ACHN (cell line): ENCODE measurements around the gene MTCL3.
"Not testable (repeated sequence)": the region's sequence is repeated elsewhere in the genome, so short reads cannot be mapped to it uniquely, and the experiment has no call there.

Source experiments
- DNase-seq: peaks from one replicate; pipeline ENCODE4 v3.0.0-alpha.2; 2015
- in situ Hi-C: cut with HindIII; loops from 2 replicates; pipeline ENCODE4 v1.10.0; 2017; ENCODE audit warnings: low sequenced_read_pairs, low pct_ligation_motif_present, low pct_unique_long_range_greater_than_20kb

MTCL3 gene

GRCh38 chr6:127452803-127453202 lies 66.3 kb downstream of the MTCL3 start:
- in situ Hi-C loops, result no loop called here
- no peak for DNase-seq

DNA sequence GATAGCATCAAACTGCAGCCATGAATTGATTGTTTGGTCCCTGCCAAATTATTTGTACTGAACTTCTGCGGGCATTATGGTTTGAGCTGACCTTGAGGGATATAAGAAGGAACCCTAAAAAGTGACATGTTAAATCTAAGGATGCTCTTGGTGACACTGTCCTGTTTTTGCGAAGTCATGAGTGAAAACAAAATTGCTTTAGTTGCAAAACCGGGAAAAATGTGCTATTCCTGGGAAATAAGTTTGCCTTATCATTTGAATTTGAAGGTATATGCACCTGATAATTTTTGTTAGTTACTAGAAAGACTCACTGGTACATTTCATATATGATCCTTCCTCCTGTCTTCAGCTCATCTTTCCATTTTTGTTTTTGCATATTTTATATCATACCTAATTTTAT lies 67.7 kb downstream of the MTCL3 start:
- in situ Hi-C loops, result no loop called here
- no peak for DNase-seq

GRCh38 chr6:127447780-127448179 lies 71.4 kb downstream of the MTCL3 start:
- DNase-seq, result no peak
- in situ Hi-C loops, result no loop called here

DNA sequence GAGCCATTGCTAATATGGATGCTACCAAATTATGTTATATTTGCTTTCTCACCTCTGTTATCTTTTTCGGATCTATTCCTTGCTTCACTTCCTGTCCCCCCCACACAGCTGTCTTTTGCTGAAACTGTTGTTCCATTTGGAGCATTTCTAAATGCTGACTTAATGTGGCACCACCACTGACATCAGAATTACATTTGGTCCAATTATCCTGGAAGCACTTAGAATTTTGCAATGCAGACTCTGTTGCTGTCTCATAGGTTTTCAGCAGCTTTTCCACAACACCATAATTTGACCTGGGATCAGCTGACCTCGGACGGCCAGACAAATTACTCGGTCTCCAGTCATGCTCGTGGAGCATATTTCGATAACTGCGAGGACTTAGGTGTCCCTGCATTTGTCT lies 72.8 kb downstream of the MTCL3 start:
- in situ Hi-C loops, result no loop called here

GRCh38 chr6:127441881-127442280 lies 77.3 kb downstream of the MTCL3 start:
- in situ Hi-C loops, result no loop called here

More for the DNA sequence above, 72.8 kb downstream of the MTCL3 start:
- DNase-seq, result no peak

GRCh38 chr6:127439718-127440117 lies 79.4 kb downstream of the MTCL3 start:
- no peak for DNase-seq
- in situ Hi-C loops, result no loop called here

More at GRCh38 chr6:127441881-127442280, 77.3 kb downstream of the MTCL3 start:
- no peak for DNase-seq

- in situ Hi-C loops, result no loop called here
- no peak for DNase-seq
These were observed 82.5 kb downstream of the MTCL3 start for GRCh38 chr6:127436578-127437110.

GRCh38 chr6:127435626-127436220 lies 83.4 kb downstream of the MTCL3 start:
- no peak for DNase-seq
- in situ Hi-C loops, result no loop called here

DNA sequence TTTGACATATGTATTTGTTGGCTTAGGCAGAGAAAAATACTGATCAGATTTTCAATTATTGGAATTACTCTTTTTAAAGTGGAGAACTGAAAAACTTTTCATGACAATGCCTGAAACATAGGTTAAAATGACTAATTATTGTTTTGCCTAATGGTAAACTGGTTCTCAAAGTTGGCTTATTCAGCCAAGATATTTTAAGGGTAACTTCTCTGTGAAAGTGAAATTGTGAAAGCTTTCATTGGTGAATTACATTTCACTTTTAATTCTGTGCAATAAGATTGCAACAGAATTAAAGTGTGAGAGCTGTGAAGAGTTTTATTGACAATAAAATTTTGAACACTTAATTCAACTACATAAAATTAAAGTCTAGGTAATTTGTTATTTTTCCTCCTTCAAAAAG lies 84.5 kb downstream of the MTCL3 start:
- no peak for DNase-seq
- in situ Hi-C loops, result no loop called here

DNA sequence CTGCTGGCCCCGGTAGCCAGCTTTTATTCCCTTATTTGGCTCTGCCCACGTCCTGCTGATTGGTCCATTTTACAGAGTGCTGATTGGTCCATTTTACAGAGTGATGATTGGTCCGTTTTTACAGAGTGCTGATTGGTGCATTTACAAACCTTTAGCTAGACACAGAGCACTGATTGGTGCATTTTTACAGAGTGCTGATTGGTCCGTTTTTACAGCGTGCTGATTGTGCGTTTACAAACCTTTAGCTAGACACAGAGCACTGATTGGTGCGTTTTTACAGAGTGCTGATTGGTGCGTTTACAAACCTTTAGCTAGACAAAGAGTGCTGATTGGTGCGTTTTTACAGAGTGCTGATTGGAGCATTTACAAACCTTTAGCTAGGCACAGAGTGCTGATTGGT lies 90.6 kb downstream of the MTCL3 start:
- in situ Hi-C loops, DNase-seq: not testable (repeated sequence)

DNA sequence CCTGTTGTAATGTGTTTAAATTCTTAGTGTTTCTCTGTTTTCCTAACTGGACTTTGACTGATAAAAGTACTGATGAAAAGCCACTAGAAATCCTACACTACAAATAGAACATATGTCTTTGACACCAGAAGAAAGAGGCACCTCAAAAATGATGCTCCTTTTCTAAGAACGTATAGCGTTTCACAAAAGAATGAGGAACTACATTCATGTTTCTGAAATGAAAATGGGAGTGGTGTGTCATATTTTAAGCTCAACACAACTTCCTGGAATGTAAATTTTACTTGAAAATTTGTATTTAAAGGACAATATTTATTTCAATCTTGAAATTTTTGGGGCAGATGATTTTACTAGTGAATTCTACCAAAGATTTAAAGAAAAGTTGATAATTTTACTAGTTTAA lies 95.2 kb downstream of the MTCL3 start:
- no peak for DNase-seq
- in situ Hi-C loops, result no loop called here
